ENCODE data around the gene TGFB2.

GRCh38 chr1:218347336-218347722, 2.2 kb downstream of the TGFB2 start:
- TF ChIP-seq CTCF (conservative IDR thresholded peaks at IDR 0.05; ENCODE audit: low read depth, low read length) = no peak
- TF ChIP-seq EZH2 (IDR thresholded peaks at IDR 0.05; ENCODE audit: borderline replicate concordance, low read depth, low read length, poor library complexity, severe bottlenecking) = no peak

Data from A673 (cell line).